Activated CD4-positive, alpha-beta memory T cell treated with anti-CD3 and anti-CD28 coated beads for 36 hours (primary cell): Measurements from ENCODE around the gene RAX2. TPM values are rescaled to one million over a fixed set of nuclear protein-coding genes. Genes with fewer than 3 reads are reported as not detected.

Source experiments
- CTCF ChIA-PET: fragments of 350-600 bp; sonication (Branson Sonifier 250); formaldehyde crosslinking; loops from one replicate; lab custom pipeline; 2021; ENCODE audit warnings: antibody characterized with exemption, inconsistent platforms; lab: Charles Lee
- POLR2A ChIA-PET: fragments of 350-600 bp; sonication (Branson Sonifier 250); formaldehyde crosslinking; loops from one replicate; lab custom pipeline; 2021; ENCODE audit warnings: antibody characterized with exemption; lab: Charles Lee
- DNase-seq: peaks from one replicate; pipeline ENCODE4 v3.0.0-alpha.2; 2020
- H3K27ac Mint-ChIP-seq: one replicate; pipeline ENCODE4 v1.8.0; 2021; ENCODE audit warnings: mixed read lengths
- H3K27me3 Mint-ChIP-seq: one replicate; pipeline ENCODE4 v1.8.0; 2021; ENCODE audit warnings: mixed read lengths
- H3K36me3 Mint-ChIP-seq: one replicate; pipeline ENCODE4 v1.8.0; 2021; ENCODE audit warnings: mixed read lengths
- H3K4me1 Mint-ChIP-seq: one replicate; pipeline ENCODE4 v1.8.0; 2021; ENCODE audit warnings: low read depth, mixed read lengths
- H3K4me3 Mint-ChIP-seq: one replicate; pipeline ENCODE4 v1.8.0; 2021; ENCODE audit warnings: mild to moderate bottlenecking, mixed read lengths
- H3K9me3 Mint-ChIP-seq: one replicate; pipeline ENCODE4 v1.8.0; 2021; ENCODE audit warnings: mixed read lengths
- intact Hi-C: fragments of 100-400 bp; cut with micrococcal nuclease; formaldehyde crosslinking; loops from one replicate; pipeline ENCODE4 v1.15.1; 2023
- total RNA-seq, 2 experiments: library from RNA; stranded (reverse); gene quantifications; one replicate each; pipeline ENCODE4 v1.2.3, GENCODE V29; 2021

Gene RAX2
- total RNA-seq, 2 experiments from 2014 or later: not detected

GRCh38 chr19:3798137-3798536, 26.1 kb upstream of the RAX2 start:
- no peaks in the 10 kb centered on the region for H3K27me3 Mint-ChIP-seq
- H3K4me3 Mint-ChIP-seq: no peak overlapping the region
- intact Hi-C loops: no loop called here
- peaks cover 17% of the 10 kb centered on the region for H3K4me1 Mint-ChIP-seq
- POLR2A ChIA-PET: interaction anchor here (0.5 to 1.4 kb wide), 2 partner anchors 14 to 1713 kb away, joined by 3 to 4 read pairs; no protein-coding TSS in a partner anchor
- peaks cover 3% of the 10 kb centered on the region for H3K36me3 Mint-ChIP-seq
- CTCF ChIA-PET: interaction anchor here (0.5 to 2.1 kb wide), 2 partner anchors 14 to 171 kb away, joined by 4 to 6 read pairs; no protein-coding TSS in a partner anchor
- peak overlapping the region; percentile 46 for H3K27ac Mint-ChIP-seq
- peak; percentile 54 for DNase-seq
- H3K9me3 Mint-ChIP-seq: peaks cover 9% of the 10 kb centered on the region

GRCh38 chr19:3796358-3796757, 24.3 kb upstream of the RAX2 start:
- ChIA-PET POLR2A (no interaction called here), CTCF (interaction anchor here (0.7 to 2.2 kb wide), 5 partner anchors 16 to 53 kb away, joined by 3 to 7 read pairs (median 5); partner anchors contain the start of gene MRPL54)
- DNase-seq: no peak
- H3K4me1 Mint-ChIP-seq: peaks cover 14% of the 10 kb centered on the region
- no peak overlapping the region for H3K27ac Mint-ChIP-seq
- H3K36me3 Mint-ChIP-seq: peaks cover 3% of the 10 kb centered on the region
- intact Hi-C loops: no loop called here
- peaks cover 9% of the 10 kb centered on the region for H3K9me3 Mint-ChIP-seq
- H3K4me3 Mint-ChIP-seq: no peak overlapping the region
- no peaks in the 10 kb centered on the region for H3K27me3 Mint-ChIP-seq

- intact Hi-C loops: no loop called here
- no peak overlapping the region for H3K27ac Mint-ChIP-seq
- peaks cover 11% of the 10 kb centered on the region for H3K9me3 Mint-ChIP-seq
- H3K27me3 Mint-ChIP-seq: no peaks in the 10 kb centered on the region
- DNase-seq: no peak
- H3K4me1 Mint-ChIP-seq: peaks cover 4% of the 10 kb centered on the region
- H3K4me3 Mint-ChIP-seq: no peak overlapping the region
- CTCF ChIA-PET: interaction anchor here (1.0 to 1.3 kb wide), 2 partner anchors 24 to 28 kb away, joined by 3 to 8 read pairs; no protein-coding TSS in a partner anchor
- POLR2A ChIA-PET: interaction anchor here (0.6 kb wide), 1 partner anchor 137 kb away, joined by 3 read pairs; no protein-coding TSS in a partner anchor
- peaks cover 3% of the 10 kb centered on the region for H3K36me3 Mint-ChIP-seq
Observed at GRCh38 chr19:3793799-3794198, 21.8 kb upstream of the RAX2 start.

- intact Hi-C loops: no loop called here
- H3K4me1 Mint-ChIP-seq: no peaks in the 10 kb centered on the region
- no peak overlapping the region for H3K4me3 Mint-ChIP-seq
- no peaks in the 10 kb centered on the region for H3K27me3 Mint-ChIP-seq
- CTCF ChIA-PET: no interaction called here
- peaks cover 3% of the 10 kb centered on the region for H3K36me3 Mint-ChIP-seq
- POLR2A ChIA-PET: interaction anchor here (0.6 kb wide), 1 partner anchor 23 kb away, joined by 3 read pairs; no protein-coding TSS in a partner anchor
- peaks cover 9% of the 10 kb centered on the region for H3K9me3 Mint-ChIP-seq
- no peak for DNase-seq
- H3K27ac Mint-ChIP-seq: no peak overlapping the region
Observed at GRCh38 chr19:3792114-3792513, 20.1 kb upstream of the RAX2 start.

GRCh38 chr19:3790941-3791340, 18.9 kb upstream of the RAX2 start:
- ChIA-PET POLR2A (no interaction called here), CTCF (interaction anchor here (1.9 kb wide), 1 partner anchor 31 kb away, joined by 9 read pairs; no protein-coding TSS in a partner anchor)
- peaks cover 2% of the 10 kb centered on the region for H3K9me3 Mint-ChIP-seq
- no peaks in the 10 kb centered on the region for H3K4me1 Mint-ChIP-seq
- intact Hi-C loops: no loop called here
- no peak overlapping the region for H3K4me3 Mint-ChIP-seq
- H3K27ac Mint-ChIP-seq: no peak overlapping the region
- DNase-seq: no peak
- H3K27me3 Mint-ChIP-seq: no peaks in the 10 kb centered on the region
- H3K36me3 Mint-ChIP-seq: no peaks in the 10 kb centered on the region

- H3K36me3 Mint-ChIP-seq: no peaks in the 10 kb centered on the region
Observed at GRCh38 chr19:3790209-3790734, 18.2 kb upstream of the RAX2 start.

GRCh38 chr19:3788996-3789778, 17.2 kb upstream of the RAX2 start:
- H3K9me3 Mint-ChIP-seq: peaks cover 2% of the 10 kb centered on the region
- peaks cover 8% of the 10 kb centered on the region for H3K4me1 Mint-ChIP-seq
- POLR2A ChIA-PET: interaction anchor here (0.6 to 0.9 kb wide), 2 partner anchors 26 to 27 kb away, joined by 3 read pairs; no protein-coding TSS in a partner anchor
- CTCF ChIA-PET: interaction anchor here (1.1 to 2.2 kb wide), 2 partner anchors 33 to 60 kb away, joined by 3 to 10 read pairs; no protein-coding TSS in a partner anchor
- H3K4me3 Mint-ChIP-seq: no peak overlapping the region
- no peaks in the 10 kb centered on the region for H3K36me3 Mint-ChIP-seq
- no peak overlapping the region for H3K27ac Mint-ChIP-seq
- H3K27me3 Mint-ChIP-seq: no peaks in the 10 kb centered on the region
- no peak for DNase-seq
- intact Hi-C loops: no loop called here

More at GRCh38 chr19:3790209-3790734, 18.2 kb upstream of the RAX2 start:
- Mint-ChIP-seq H3K4me3 (no peak overlapping the region), H3K27me3 (no peaks in the 10 kb centered on the region), H3K9me3 (peaks cover 2% of the 10 kb centered on the region), H3K27ac (no peak overlapping the region), H3K4me1 (peaks cover 2% of the 10 kb centered on the region)
- ChIA-PET POLR2A (no interaction called here), CTCF (interaction anchor here (1.9 kb wide), 1 partner anchor 32 kb away, joined by 9 read pairs; no protein-coding TSS in a partner anchor)
- DNase-seq: no peak
- intact Hi-C loops: no loop called here

- peak; percentile 26 for DNase-seq
- intact Hi-C loops: no loop called here
- peak within 1 kb of the TSS; percentile 28 for H3K27ac Mint-ChIP-seq
- peaks cover 18% of the 10 kb centered on the region for H3K9me3 Mint-ChIP-seq
- no peaks in the 10 kb centered on the region for H3K27me3 Mint-ChIP-seq
- CTCF ChIA-PET: interaction anchor here (0.7 to 4.7 kb wide), 3 partner anchors 36 to 63 kb away, joined by 3 to 36 read pairs (median 10); no protein-coding TSS in a partner anchor
- H3K4me3 Mint-ChIP-seq: peak within 1 kb of the TSS; percentile 77
- POLR2A ChIA-PET: interaction anchor here (0.9 to 1.0 kb wide), 2 partner anchors 24 to 32 kb away, joined by 3 read pairs; partner anchors contain the start of gene MRPL54
- H3K4me1 Mint-ChIP-seq: peaks cover 8% of the 10 kb centered on the region
- H3K36me3 Mint-ChIP-seq: peaks cover 20% of the 10 kb centered on the region
Observed at GRCh38 chr19:3785938-3786824, 14.2 kb upstream of the RAX2 start, which contains the start of gene MATK. Gene MATK (minus strand): TSS chr19:3786381. CDS start chr19:3785135, 1,246 bp downstream.

GRCh38 chr19:3785451-3785937, 13.5 kb upstream of the RAX2 start:
- Mint-ChIP-seq H3K27me3 (no peaks in the 10 kb centered on the region), H3K27ac (no peak overlapping the region), H3K9me3 (peaks cover 19% of the 10 kb centered on the region), H3K4me1 (peaks cover 8% of the 10 kb centered on the region), H3K36me3 (peaks cover 24% of the 10 kb centered on the region), H3K4me3 (peak overlapping the region; percentile 77)
- DNase-seq: peak; percentile 38
- intact Hi-C loops: no loop called here
- POLR2A ChIA-PET: interaction anchor here (0.9 kb wide), 1 partner anchor 23 kb away, joined by 3 read pairs; the partner anchor contains the start of gene MRPL54
- CTCF ChIA-PET: interaction anchor here (0.7 to 4.7 kb wide), 4 partner anchors 33 to 106 kb away, joined by 3 to 36 read pairs (median 10); no protein-coding TSS in a partner anchor

- CTCF ChIA-PET: interaction anchor here (0.7 to 4.7 kb wide), 6 partner anchors 22 to 107 kb away, joined by 3 to 36 read pairs (median 9); partner anchors contain the start of gene MRPL54
- intact Hi-C loops: no loop called here
- Mint-ChIP-seq H3K27me3 (no peaks in the 10 kb centered on the region), H3K4me3 (peak overlapping the region; percentile 77), H3K36me3 (peaks cover 24% of the 10 kb centered on the region), H3K27ac (no peak overlapping the region), H3K9me3 (peaks cover 19% of the 10 kb centered on the region), H3K4me1 (peaks cover 8% of the 10 kb centered on the region)
- POLR2A ChIA-PET: interaction anchor here (0.9 to 2.1 kb wide), 3 partner anchors 22 to 34 kb away, joined by 3 to 6 read pairs (median 3); partner anchors contain the start of gene MRPL54
- DNase-seq: no peak
Observed at GRCh38 chr19:3784607-3785450, 12.8 kb upstream of the RAX2 start.
